Right atrium auricular region (tissue), 2 donors: ENCODE measurements around the gene BMS1. TPM values are rescaled to one million over a fixed set of nuclear protein-coding genes. Genes with fewer than 3 reads are reported as not detected.
"Not testable (repeated sequence)": the region's sequence is repeated elsewhere in the genome, so short reads cannot be mapped to it uniquely, and the experiment has no call there.

Experiments
- DNase-seq: peaks from one replicate; pipeline ENCODE4 v3.0.0-alpha.2; 2019; ENCODE audit warnings: low spot score
- H3K27ac ChIP-seq, 2 donors: fragments of 200-600 bp; sonication (generic); 1 replicate in 1 of 2; 2 replicates in 1 of 2; pipeline ENCODE4 v1.5.1; 2016 to 2019
- H3K27me3 ChIP-seq, 2 donors: fragments of 200-600 bp; sonication (generic); one replicate each; pipeline versions ENCODE4 v1.5.1 to v1.6.0; 2017 to 2019
- H3K36me3 ChIP-seq: fragments of 200-600 bp; sonication (generic); one replicate; pipeline ENCODE4 v1.5.1; 2016
- H3K4me1 ChIP-seq, 2 donors: fragments of 200-600 bp; sonication (generic); one replicate each; pipeline versions ENCODE4 v1.5.1 to v1.6.0; 2017 to 2019
- H3K4me3 ChIP-seq, 2 donors: fragments of 200-600 bp; sonication (generic); 1 replicate in 1 of 2; 2 replicates in 1 of 2; pipeline ENCODE4 v1.5.1; 2017 to 2019; ENCODE audit warnings: mild to moderate bottlenecking in 1 of 2, moderate library complexity in 1 of 2
- H3K9me3 ChIP-seq, 2 donors: fragments of 200-600 bp; sonication (generic); one replicate each; pipeline ENCODE4 v1.5.1; 2019
- CTCF ChIP-seq, 2 donors: fragments of 200-600 bp; sonication (generic); IDR thresholded peaks; one replicate each; pipeline ENCODE4 v1.5.1; 2019; ENCODE audit warnings: antibody characterized with exemption in 2 of 2
- total RNA-seq, 2 donors: library from RNA; depleted of rRNA; stranded (reverse); fragments of >200 nt; gene quantifications; one replicate each; pipeline ENCODE4 v1.1.0, GENCODE V29; 2016

Gene BMS1
- total RNA-seq, 2 donors from 2014 or later, result 10.5 to 11.2 TPM

DNA sequence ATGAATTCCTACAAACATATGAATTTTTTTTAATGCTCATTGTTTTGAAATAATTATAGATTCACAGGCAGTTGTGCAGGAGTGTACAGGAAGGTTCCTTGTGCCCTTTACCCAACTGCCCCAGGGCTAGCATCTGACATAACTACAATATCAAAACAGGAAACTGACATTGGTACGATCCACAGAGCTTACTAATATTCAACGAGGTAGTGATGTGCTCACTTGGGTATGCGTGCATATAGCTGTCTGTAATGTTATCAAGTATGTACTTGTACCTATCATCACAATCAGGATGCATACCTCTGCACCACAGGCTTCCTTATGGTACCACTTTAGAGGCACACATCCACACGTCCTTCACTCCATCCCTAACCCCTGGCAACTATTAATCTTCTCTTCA lies 68.3 kb downstream of the BMS1 start:
- Histone ChIP-seq H3K27me3 (no peaks in the 10 kb centered on the region), H3K36me3 (no peaks in the 10 kb centered on the region), H3K27ac (no peak overlapping the region), H3K4me3 (no peak overlapping the region), H3K4me1 (no peaks in the 10 kb centered on the region), H3K9me3 (peaks cover 0 to 8% of the 10 kb centered on the region in 2 donors)
- DNase-seq, result no peak
- TF ChIP-seq CTCF (IDR thresholded peaks at IDR 0.05), result no peak

DNA sequence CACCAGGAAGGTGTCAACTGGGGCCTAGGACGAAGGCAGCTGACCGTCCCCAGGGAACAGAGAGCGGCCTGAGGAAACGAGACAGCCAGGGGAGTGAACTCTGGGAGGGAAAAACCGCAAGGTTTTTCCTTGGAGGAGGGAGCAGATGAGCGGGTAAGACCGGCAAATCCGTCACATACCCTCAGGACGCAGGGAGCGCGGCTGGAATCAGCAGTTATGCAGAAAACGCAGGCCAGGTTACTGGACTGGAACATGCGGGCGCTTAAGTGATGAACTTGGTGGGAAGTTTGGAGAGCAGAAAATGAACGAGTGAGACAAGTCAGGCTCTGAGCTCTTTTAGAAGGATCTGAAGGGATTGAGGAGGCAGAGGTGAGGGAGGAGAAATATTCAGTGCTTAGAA lies 76.7 kb downstream of the BMS1 start:
- TF ChIP-seq CTCF (IDR thresholded peaks at IDR 0.05), result no peak
- no peak overlapping the region for H3K4me3 ChIP-seq
- H3K4me1 ChIP-seq, result no peaks in the 10 kb centered on the region
- H3K27me3 ChIP-seq, result no peaks in the 10 kb centered on the region
- no peak for DNase-seq
- no peaks in the 10 kb centered on the region for H3K9me3 ChIP-seq
- no peak overlapping the region for H3K27ac ChIP-seq
- no peaks in the 10 kb centered on the region for H3K36me3 ChIP-seq

DNA sequence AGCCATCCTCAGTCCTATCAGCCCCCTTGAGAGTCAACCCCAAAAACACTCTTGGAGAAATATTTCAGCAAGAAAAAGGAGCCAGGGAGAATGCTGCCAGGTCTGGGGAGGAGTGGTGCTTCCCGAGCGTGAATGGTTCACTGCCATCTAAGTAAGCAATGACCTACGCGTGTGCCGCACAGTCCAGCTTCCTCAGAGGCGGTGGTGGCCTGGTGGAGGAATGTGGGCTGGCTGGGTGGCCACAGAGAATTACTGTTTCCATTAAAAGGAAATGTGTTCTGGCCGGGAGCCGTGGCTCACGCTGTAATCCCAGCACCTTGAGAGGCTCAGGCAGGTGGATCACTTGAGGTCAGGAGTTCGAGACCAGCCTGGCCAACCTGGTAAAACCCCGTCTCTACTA lies 77.4 kb downstream of the BMS1 start:
- not testable (repeated sequence) for DNase-seq, H3K27ac ChIP-seq, H3K9me3 ChIP-seq, H3K4me1 ChIP-seq, H3K27me3 ChIP-seq, H3K4me3 ChIP-seq, H3K36me3 ChIP-seq

DNA sequence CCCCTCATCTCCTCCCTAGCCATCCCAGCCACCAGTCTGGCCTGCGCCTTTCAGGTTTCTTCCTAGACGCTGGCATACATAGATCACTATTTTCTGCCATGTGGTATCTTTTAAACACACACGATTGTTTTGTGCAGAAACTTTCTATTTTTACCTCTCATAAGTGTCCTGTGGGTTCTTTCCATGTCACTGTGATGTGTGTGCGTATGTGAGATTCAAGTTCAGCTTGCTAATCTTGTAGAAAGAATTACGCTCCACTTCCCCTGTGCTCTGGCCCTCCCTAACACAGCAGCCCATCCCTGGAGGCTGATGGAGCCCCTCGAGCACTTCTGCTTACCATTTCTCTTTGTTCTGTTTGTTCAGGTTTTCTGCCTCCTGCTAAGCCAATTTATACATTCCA lies 80.2 kb downstream of the BMS1 start:
- not testable (repeated sequence) for H3K27me3 ChIP-seq

GRCh38 chr10:42864575-42864974 lies 82.0 kb downstream of the BMS1 start:
- no peaks in the 10 kb centered on the region for H3K36me3 ChIP-seq
- peaks cover 0 to 4% of the 10 kb centered on the region in 2 donors for H3K27me3 ChIP-seq
- H3K9me3 ChIP-seq, result no peaks in the 10 kb centered on the region
- H3K4me3 ChIP-seq, result no peak overlapping the region
- no peak overlapping the region for H3K27ac ChIP-seq
- peaks cover 0 to 13% of the 10 kb centered on the region in 2 donors for H3K4me1 ChIP-seq
- TF ChIP-seq CTCF (IDR thresholded peaks at IDR 0.05), result peak in 1 of 2 donors; percentile 20
- no peak for DNase-seq

More for the DNA sequence above, 80.2 kb downstream of the BMS1 start:
- not testable (repeated sequence) for H3K36me3 ChIP-seq, H3K9me3 ChIP-seq, DNase-seq, H3K27ac ChIP-seq, H3K4me3 ChIP-seq
- H3K4me1 ChIP-seq, result peaks cover 0 to 13% of the 10 kb centered on the region in 2 donors

DNA sequence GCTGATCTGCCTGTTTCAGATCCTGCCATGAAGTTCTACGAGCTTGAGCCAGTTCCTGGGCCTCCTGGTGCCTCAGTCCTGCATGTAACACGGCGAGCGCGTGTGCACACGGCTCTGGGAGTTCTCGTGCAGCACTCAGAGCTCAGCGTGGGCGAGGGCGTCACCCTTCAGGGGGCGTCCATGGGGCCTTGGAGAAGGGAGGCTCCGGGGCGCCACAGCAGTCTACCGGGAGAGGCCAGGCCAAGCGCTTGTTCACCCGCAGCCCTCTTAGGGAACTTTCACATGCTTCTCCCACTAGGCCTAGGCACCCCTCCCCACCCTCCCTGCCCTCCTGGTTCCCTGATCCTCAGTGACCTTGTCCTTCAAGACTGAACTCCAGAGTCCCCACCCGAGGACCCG lies 83.1 kb downstream of the BMS1 start:
- no peak for TF ChIP-seq CTCF (IDR thresholded peaks at IDR 0.05)
- Histone ChIP-seq H3K27ac (no peak overlapping the region), H3K9me3 (no peaks in the 10 kb centered on the region), H3K4me3 (no peak overlapping the region), H3K36me3 (no peaks in the 10 kb centered on the region), H3K4me1 (peaks cover 0 to 14% of the 10 kb centered on the region in 2 donors), H3K27me3 (peaks cover 0 to 4% of the 10 kb centered on the region in 2 donors)
- peak; percentile 28 for DNase-seq
